ENCODE measurements around the gene MRTO4.
"Not testable (repeated sequence)": the region's sequence is repeated elsewhere in the genome, so short reads cannot be mapped to it uniquely, and the experiment has no call there.

Gene MRTO4

DNA sequence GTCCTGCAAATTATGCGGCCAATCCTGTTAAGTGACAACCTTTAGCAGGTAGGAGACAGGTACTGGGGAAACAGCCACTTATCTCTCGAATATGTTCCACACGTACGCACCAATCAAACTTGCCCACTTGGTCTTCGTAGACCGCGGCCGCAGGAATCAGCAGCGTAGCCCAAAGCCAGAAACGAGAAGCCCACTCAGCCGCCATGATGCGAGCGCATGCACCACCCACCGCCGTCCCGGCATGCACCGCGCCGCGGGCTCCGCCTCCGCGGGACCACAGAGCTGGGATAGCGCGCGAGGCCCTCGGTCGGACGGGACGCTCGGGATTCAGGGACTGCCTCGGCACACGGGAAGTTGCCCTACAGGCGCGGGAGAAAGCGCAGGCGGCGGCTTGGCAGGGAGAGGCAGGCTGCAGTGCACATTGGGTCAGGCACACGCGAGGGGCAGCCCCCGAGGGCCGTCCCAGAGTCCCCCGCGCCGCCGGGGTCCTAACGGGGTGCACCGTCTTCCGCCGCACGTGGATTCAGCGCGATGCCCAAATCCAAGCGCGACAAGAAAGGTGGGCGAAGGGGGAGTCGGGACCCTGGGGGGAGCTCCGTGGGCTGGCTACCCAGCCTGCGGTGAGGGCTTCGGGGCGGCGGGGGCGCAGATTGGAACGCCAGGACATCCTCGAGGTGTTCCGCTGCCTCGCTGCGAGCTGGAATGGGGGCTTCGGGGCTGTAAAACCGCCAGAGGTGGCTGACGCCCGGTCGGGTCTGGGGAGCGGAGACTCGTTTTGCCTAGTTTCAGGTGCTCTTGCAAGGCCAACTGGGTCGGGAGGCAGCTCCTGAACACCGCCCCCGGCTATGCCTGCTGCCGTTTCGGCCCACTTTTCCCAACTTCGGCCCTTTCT, at the start of gene MRTO4, which contains the start of gene EMC1:
MRTO4 (plus strand) TSS at position 501 of the 892 bp plus-strand sequence; CDS start at position 532, 31 bp downstream.
EMC1 (minus strand) TSS at position 220 of the 892 bp plus-strand sequence; CDS start at position 205, 15 bp downstream.
- DNase-seq (ENCODE audit: low read depth), result peak; percentile 87

DNA sequence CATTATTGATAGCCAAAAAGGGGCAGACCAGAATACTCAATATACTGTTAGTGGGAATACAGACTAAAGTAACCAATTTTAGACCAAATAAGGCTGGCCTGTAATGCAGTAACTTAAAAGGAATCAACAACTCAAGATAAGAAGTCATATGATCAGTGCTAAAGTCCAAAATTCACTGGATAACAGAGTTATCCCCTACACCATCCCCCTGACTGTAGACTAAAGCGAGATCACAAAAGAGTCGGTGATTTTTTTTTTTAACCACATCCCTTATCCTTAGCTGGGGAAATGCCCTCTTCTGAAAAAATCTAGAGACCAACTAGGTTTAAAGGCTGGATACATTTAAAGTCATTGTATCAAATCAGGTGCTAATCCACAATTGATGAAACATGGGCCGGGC, 49.2 kb upstream of the MRTO4 start:
- DNase-seq (ENCODE audit: low read depth), result no peak

DNA sequence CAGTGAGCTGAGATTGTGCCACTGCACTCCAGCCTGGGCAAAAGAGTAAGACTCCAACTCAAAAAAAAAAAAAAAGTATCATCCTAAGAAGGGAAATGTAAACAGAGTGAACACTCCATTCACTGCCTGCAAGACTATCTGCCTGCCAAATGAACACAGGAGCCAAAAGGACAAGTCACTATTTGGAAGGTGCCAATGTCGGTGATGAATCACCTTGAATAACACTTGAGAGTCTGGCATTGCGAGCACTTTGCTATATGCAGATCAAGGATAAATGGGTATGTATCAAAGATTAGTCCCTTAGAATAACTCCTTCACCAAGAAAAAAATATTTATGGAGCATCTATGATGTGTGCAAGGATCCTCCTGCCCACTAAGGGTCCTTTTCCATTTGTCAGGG, 48.2 kb upstream of the MRTO4 start:
- no peak for DNase-seq (ENCODE audit: low read depth)

DNA sequence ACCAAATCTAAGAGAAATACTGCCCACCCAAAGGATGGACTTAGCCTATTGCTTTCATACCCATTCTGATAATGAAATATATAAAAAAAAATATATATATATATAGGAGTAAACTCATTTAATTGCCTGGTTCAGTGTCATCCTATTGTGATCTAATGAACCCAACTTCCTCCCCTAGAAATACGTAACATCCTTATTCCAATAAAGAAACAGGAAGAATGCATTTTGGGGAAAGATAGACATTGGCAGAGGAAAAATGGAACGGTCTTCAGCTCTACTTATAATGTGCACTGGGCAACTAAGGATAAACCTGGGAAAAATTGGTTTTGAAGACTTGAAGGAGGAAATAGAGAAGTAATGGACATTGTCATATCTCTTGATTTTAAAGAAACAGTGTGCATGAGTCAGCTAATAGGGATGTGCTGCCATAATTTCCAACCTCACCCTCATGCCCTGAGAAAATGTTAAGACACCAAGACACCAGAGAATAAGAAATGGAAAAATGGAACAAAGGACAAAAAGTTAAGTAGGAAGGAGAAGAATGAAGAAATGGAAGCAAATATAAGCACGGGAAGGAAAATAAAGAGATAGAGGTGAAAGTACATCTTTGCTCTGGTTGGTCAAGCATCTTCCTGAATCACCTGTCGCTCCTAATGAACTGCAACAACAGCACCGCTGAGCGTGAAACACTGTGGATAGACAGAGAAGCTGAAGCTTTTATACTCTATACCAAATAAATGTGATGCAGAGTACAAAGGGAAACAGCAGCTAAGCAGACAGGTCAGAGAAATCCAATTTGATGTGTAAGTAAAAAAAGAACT, 46.9 kb upstream of the MRTO4 start:
- no peak for DNase-seq (ENCODE audit: low read depth)

DNA sequence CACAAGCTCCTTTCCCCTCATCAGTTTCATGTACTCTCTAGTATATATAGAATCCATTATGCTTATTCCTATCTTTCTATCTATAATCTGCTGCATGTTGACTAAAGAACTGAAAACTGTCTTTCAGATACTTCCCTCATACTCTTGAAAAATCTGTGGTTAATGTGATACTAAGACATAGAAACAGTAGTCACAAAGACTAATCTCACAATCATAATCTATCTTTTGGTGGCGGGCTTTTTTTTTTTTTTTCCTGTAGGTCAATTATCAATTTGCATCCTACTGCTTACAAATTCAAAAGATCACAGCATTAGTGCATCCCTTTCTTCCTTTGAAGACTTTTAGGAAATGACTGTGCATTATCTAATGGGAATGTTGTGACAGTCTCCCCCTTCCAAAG, 46.2 kb upstream of the MRTO4 start:
- no peak for DNase-seq (ENCODE audit: low read depth)

DNA sequence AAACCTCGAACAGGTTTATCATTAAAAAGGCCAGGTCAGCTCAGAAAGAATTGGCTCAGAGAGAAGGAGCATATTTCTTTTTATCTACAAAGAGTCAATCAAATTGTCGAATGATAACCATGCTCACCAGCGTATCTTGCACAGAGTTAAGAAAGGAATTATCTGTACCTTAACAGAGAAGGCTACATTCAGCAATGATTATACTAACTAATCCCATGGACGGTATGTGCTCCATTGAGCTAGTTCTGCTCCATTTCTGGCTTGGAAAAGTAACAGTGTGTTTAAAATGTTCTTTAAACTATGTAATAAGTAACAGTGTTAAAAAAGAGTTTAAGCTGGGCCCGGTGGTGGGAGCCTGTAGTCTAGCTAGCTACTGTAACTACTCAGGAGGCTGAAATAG, 45.8 kb upstream of the MRTO4 start:
- no peak for DNase-seq (ENCODE audit: low read depth)

DNA sequence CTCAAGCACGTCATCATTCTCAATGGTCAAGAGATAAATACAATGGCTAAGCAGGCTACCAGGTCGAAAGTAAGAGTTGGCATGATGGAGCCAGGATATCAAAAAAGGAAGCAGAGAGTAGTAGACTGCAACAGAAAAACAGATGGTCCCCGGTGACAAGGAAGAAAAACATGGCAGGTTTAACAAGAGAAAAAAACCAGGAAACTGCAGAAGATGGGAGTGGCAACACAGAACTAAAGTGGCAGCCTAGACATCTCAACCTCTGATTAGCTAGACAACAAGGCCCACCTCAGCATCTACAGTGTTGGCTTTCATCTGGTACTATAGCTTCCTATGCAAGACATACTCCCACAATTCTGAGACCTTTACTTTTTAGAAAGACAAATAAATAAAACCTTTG, 44.7 kb upstream of the MRTO4 start:
- DNase-seq (ENCODE audit: low read depth), result no peak

DNA sequence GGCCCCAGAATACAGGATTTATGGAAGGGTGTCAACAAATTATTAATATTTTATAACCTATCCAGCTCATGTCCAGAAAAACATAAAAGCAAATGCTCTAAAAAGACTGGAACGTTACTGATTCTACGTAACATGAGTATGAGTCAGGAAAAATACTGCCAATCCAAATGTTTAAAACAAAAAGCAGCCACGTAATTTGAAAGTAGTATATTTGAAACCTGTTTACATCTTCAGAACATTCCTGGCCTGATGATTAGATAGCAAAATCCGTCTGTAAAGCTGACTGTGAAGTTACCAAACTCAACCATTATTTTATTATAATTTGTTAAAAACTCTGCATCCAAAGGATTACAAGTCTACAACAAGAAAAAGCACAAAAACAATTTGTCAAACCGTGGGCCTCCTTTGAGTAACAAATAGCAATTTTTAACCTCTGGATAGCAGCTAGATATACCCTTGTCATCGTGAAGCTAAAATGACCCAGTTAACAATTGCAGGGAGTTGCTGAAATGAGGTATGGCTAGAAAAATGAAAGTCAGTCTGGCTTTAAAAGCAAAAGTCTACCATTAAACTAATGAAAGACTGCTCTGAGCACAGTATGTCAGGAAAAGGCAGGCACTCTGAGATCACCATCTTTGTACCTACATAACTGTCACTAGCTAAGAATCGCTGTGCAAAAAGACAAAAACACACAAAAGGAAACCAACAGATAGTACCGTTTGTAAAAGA, 42.7 kb upstream of the MRTO4 start:
- DNase-seq (ENCODE audit: low read depth), result no peak

DNA sequence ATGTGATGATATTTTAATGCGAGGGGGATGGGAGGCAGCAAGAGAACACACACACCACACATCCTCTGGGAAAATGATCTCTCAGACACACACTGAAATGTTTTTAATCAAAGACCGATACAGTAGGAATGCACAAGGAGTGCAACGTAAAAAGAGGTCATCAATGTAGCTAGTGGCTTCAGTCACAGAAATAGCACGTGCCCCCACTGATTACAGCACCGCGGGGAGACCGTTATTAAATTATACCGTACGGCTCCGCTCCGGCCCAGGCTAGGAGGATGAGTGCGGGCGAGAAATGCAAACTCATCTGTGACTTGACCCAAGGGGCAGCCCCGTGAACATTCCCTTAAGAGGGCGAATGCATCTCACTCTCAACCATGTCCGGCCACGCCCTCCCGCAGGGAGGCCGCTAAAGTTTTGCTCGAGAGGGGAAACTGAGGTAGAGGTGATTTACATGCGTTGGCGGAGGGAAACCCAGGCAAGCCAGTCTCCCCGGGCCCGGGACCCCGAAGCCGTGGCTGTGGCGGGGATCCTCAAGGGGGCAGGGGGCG, 42.1 kb upstream of the MRTO4 start:
- peak; percentile 18 for DNase-seq (ENCODE audit: low read depth)

DNA sequence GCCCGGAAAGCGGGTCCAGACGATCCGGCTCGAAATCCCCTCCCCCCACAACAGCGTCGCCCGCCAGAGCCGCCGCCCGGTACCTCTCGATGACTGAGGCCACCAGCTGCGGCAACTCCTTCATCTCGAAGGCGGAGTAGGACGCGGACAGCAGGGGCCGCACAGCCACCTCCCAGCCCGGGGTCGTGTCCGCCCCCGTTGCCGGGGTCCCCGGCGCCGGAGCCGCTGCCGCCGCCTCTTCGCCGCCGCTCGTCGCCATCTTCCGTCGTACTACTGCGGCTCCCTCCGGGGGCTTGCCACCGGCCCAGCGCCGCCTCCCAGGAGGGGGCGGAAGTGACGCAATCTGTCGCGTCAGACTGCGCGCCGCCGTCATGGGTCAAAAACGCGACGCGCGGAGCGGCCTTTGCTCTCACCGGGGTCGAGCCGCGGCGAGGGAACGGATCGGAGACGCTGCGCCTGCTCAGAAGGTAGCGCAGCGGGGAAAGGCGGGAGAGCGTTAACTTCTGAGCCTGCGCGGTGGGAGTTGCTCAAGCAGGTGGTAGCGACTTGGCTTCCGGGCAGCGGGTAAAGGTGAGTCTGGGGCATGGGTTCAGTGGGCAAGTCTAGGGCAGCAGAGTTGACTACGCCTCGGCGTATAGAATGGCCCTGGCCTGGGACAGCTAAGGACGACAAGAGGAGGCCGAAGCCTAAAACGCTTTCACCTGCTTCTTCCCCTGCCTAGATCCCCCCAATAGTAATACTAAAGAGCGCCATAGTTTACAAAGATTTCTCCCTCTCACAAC, 41.4 kb upstream of the MRTO4 start, which contains the start of gene UBR4:
UBR4 (minus strand) TSS at position 277 of the 782 bp plus-strand sequence; CDS start at position 259, 18 bp downstream.
- DNase-seq (ENCODE audit: low read depth), result peak; percentile 95

DNA sequence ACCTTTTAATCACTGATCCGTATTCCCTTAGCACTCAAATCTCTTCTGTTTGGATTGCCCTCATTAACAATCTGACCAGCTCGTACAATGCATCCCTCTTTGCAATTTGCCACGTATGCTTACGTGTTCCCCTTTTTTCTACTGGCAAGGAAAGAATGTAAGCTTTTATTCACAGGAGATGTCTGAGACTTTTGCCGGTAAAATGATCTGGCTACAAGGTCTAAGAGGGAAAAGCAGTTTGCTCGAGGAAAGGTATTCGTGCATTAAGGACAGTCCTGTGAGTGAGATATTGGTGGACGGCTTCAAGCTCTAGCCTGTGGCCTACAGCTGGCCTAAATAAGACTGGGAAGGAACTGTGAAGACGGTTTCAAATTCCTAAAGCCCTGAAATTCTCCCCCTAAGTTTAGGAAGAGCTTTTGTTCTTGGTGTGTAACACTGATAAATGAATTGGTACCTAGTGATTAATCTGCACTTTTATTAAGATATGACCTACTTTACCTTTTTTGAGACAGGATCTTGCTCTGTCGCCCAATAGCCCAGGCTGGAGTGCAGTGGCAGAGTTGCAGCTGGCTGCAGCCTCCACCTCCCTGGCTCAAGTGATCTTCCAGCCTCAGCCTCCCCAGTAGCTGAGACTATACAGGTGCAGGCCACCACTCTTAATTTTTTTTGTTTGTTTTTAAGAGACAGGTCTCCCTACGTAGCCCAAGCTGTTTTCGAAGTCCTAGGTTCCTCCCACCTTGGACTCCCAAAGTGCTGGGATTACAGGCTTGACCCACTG, 40.6 kb upstream of the MRTO4 start:
- no peak for DNase-seq (ENCODE audit: low read depth)

DNA sequence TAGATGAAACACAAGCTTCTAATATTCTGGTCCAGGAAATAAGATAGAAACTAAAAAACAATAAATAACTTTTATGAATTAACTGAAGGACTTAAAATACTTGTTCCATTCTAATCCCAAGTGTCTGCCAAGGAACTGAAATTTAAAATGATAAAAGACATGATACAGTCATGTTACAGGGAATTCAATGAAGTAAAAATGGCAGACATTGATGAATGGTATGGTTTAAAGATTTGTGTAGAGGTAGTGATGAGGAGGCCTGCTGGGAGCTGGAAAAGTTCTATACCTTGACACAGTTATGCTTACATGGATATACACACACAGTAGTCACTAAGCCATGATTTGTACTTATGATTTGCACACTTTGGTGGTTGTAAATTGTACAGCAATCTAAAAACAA, 39.4 kb upstream of the MRTO4 start:
- DNase-seq (ENCODE audit: low read depth), result no peak

DNA sequence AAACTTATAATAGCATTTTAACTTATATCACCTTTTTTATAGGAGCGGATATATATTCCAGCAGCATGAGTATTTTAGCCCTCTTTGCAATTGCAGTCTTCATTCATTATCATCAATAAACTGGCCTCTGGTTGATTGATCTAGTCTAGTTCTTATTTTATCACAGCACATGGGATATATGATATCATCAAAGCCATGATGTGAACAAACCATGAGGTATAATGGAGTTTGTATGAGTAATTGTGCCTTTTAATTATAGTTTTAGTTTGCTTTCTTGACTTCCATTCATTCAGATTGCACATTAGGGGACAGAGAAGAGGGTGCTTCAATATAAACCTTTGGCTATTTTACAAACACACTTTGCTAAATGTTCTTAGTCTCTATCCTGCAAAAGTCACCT, 38.0 kb upstream of the MRTO4 start:
- no peak for DNase-seq (ENCODE audit: low read depth)

DNA sequence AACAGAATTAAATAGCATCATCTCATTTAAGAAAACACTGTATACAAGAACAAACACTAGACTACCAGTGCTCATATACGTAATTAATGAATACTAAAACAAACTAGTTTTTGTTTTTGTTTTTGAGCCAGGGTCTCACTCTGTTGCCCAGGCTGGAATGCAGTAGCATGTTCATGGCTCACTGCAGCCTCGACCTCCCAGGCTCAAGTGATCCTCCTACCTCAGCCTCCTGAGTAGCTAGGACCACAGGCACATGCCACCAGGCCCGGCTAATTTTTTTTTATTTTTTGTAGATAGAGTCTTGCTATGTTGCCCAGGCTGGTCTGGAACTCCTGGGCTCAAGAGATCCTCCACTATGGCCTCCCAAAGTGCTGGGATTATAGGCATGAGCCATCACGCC, 35.0 kb upstream of the MRTO4 start:
- not testable (repeated sequence) for DNase-seq (ENCODE audit: low read depth)

DNA sequence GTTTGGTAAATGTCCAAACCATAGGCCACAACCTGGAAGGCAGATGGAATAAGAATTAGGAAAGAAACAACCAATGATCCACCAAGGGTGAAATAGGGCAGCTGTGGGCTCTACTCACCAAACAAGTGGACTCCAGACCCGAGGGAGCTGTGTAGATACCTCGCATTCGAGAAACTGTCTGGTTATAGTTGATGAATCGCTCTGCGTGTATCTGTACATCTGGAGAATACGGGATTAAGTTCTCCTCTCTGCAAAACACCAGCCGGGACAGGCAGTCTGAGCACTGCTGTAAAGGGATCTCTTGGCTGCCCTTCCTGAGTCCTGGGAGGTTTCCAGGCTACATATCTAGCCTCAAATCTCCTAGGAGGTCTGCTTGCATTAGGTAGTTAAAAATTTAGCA, 32.2 kb upstream of the MRTO4 start:
- no peak for DNase-seq (ENCODE audit: low read depth)

DNA sequence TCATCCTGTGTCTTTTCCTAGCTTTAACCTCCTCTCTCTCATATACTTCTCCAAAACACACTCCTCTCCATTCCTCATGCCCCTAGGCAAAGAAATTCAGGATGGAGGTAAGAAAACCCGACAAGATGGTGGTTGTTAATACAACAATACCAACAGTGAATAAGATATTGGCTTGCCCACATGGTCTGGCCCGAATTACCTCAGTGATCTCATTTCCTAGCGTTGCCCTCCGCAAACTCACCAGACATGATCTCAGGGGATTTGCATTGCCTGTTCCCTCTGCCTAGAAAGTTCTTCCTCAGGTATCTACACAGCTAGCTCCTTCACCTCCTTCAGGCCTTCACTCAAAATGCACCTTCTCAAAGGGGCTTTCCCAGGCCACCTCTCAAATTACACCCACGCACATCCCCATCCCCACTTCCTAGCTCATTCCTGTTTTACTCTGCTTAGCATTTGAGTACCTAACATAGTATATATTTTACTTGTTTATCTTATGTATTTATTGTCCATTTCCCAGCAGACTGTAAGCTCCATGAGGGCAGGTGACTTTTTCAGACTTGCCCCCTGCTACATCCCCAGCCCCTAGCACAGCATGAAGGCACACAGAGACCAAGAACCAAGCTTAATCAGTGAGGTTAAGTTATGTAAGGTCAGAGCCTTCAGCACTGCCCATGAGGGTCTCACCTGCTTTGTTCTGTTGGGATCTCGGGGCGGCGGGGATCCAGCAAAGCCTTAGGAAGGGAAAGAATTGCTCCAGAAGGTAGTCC, 31.3 kb upstream of the MRTO4 start:
- no peak for DNase-seq (ENCODE audit: low read depth)

DNA sequence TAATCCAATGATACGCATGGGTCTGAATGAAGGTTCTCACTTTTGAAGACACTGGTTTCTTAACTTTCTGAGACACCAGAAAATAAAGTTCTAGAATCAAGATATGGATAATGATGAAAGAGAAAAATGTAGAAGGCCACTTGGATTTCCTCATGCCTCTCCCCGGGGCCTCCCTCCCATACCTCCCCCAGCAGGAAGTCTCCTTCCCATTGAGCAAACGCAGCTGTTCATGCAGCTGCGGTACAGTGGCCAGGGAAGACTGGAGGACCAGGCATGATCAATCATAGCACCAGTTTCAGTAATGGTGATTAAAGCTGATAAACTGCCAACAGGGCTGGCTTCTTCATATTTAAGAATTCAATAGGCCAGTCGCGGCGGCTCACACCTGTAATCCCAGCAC, 30.6 kb upstream of the MRTO4 start:
- DNase-seq (ENCODE audit: low read depth), result no peak

DNA sequence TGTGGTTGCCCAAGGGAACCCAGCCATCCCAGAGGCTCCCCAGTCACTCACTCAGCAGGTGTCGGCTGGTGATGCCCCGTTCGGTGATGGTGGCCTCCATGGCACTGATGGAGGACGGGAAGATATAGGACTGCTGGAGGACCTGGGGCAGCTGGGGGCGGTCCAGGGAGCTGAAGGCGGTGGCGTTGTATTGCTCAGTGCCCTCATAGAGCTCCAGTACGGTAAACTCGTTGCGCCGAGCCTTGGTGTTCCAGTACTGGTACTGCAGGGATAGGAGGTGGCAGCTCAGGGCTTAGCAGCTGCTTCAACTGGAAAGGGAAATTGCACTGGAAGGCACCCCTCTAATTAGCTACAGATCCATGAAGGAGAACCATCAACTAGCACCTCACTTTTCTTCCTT, 29.0 kb upstream of the MRTO4 start:
- DNase-seq (ENCODE audit: low read depth), result no peak

DNA sequence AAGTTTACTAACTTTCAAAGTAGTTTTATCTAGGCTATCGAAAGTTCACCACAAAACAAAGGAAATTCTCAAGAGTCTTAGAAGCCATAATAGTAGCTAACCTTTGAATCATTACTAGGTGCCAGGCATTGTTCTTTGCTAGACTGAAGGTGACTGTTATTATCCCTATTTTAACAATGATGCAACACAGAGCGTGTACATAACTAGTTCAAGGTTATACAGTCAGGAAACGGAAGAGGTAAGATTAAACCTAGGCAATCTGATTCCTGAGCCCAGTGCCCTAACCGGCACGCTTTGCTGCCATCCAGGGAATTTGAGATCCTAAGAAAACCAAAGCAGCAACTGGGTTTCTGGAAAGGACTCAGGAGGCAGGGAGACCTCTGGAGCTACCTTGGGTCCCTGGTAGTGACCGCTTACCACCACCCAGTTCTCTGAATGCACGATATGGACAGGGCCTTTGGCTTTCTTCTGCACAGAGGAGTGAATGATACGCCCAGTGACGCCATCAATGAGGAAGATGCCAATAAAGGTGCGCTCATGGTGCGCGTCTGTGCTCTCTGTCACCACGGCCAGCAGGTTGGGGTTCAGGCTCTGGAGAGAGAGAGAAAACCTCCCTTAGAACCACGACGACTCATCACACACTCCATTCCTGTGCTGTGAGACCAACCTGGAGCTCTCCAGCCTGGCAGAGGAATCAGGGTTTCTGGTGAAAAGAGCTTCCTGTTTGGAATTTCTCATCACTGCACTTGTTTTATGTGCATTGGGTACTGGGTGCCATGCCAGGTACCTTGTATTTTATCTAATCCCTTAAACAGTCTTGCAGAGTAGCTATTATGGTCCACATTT, 28.4 kb upstream of the MRTO4 start:
- DNase-seq (ENCODE audit: low read depth), result no peak

All from stimulated activated CD4-positive, alpha-beta T cell treated with anti-CD3 and anti-CD28 coated beads, Interleukin-2, amount 100 ng/mL, for 4 hours (primary cell).